GM19328 (cell line): ENCODE measurements around the gene PCDHGA7.
"Not testable (repeated sequence)": the region's sequence is repeated elsewhere in the genome, so short reads cannot be mapped to it uniquely, and the experiment has no call there.

Experiments
- ATAC-seq: cut with Tn5 transposase; IDR thresholded peaks from one replicate; pipeline ENCODE4 v1.9.1; 2021; ENCODE audit warnings: mild to moderate bottlenecking, moderate library complexity; ENCODE audit not compliant: unreplicated experiment

PCDHGA7 gene

GRCh38 chr5:141382469-141383294, at the start of gene PCDHGA7:
Gene PCDHGA7, plus strand, starts transcription at chr5:141382742. Its CDS starts 158 bp downstream, at chr5:141382900.
- ATAC-seq: no peak

GRCh38 chr5:141338538-141339306, 43.8 kb upstream of the PCDHGA7 start, which contains the start of gene PCDHGA2:
Gene PCDHGA2, plus strand, starts transcription at chr5:141338760.
- ATAC-seq: no peak

GRCh38 chr5:141340781-141341354, 41.7 kb upstream of the PCDHGA7 start:
- not testable (repeated sequence) for ATAC-seq

DNA sequence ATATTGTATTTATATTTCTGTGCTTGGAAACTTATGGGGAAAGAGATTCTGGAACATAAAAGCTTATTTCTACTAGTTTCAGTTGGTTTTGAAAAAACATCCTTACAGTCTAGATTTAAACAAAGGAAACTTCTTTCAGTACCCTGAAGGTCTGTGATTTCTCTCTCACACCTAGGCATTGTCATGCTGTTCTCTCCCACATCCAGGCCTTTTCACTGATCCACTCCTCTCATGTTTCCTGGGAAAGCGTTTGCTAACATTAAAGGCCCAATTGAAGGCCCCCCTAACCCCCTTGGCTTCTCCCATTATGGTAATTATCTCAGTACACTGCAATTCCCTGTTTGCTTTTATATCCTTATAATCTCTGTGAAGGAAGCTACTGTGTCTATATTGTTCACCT, 39.8 kb upstream of the PCDHGA7 start:
- ATAC-seq: no peak

- ATAC-seq: no peak
Observed at GRCh38 chr5:141343242-141343952, 39.1 kb upstream of the PCDHGA7 start, which contains the start of gene PCDHGA3. Gene PCDHGA3, plus strand, starts transcription at chr5:141343829. Its CDS starts 205 bp downstream, at chr5:141344034.

DNA sequence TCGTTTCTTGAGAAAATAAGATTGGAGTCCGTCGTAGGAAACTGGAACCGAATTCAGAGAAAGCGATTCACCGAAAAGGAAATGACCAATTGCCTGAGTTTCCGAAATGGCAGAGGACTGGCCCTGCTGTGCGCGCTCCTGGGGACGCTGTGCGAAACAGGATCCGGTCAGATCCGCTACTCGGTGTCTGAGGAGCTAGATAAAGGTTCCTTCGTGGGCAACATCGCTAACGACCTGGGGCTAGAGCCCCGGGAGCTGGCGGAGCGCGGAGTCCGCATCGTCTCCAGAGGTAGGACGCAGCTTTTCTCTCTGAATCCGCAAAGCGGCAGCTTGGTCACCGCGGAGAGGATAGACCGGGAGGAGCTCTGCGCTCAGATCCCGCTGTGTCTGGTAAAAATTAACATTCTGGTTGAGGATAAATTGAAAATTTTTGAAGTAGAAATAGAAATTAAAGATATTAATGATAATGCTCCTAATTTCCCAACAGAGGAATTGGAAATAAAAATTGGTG, 38.5 kb upstream of the PCDHGA7 start:
- no peak for ATAC-seq

GRCh38 chr5:141345327-141345726, 37.2 kb upstream of the PCDHGA7 start:
- no peak for ATAC-seq

DNA sequence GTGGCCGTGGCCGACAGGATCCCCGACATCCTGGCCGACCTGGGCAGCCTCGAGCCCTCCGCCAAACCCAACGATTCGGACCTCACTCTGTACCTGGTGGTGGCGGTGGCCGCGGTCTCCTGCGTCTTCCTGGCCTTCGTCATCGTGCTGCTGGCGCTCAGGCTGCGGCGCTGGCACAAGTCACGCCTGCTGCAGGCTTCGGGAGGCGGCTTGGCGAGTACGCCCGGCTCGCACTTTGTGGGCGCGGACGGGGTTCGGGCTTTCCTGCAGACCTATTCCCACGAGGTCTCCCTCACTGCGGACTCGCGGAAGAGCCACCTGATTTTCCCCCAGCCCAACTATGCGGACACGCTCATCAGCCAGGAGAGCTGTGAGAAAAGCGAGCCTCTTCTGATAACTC, 36.5 kb upstream of the PCDHGA7 start:
- not testable (repeated sequence) for ATAC-seq

GRCh38 chr5:141349917-141350619, 32.5 kb upstream of the PCDHGA7 start, which contains the start of gene PCDHGB1:
Gene PCDHGB1, plus strand, starts transcription at chr5:141350099. Its CDS starts 162 bp downstream, at chr5:141350261.
- ATAC-seq: no peak

DNA sequence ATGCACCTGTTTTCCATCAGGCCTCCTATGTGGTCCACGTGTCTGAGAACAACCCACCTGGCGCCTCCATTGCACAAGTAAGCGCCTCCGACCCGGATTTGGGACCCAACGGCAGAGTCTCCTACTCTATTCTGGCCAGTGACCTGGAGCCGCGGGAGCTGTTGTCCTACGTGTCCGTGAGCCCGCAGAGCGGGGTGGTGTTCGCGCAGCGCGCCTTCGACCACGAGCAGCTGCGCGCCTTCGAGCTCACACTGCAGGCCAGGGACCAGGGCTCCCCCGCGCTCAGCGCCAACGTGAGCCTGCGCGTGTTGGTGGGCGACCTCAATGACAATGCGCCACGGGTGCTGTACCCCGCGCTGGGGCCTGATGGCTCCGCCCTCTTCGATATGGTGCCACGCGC, 31.0 kb upstream of the PCDHGA7 start:
- ATAC-seq: no peak

DNA sequence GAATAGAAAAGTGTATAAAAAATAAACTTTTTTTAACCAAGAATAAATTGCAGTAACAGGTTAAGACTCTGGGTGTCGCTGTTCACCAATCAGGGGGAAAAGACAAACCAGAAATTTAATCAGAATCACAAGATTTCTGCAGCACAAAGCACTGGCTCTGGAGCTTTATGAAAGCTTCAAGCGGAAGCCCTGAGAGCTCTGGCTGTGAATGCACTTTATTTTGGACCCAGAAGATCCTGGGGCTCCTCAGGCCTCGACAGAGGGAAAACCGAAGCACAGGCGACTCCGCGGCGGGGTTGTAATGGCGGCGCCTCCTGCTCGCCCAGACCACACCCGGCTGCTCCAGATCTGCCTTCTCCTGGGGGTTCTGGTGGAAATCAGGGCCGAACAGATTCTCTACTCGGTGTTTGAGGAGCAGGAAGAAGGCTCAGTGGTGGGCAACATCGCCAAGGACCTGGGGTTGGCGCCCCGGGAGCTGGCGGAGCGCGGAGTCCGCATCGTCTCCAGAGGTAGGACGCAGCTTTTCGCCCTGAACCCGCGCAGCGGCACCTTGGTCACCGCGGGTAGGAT, 27.6 kb upstream of the PCDHGA7 start, which contains the start of gene PCDHGA4:
PCDHGA4 (plus strand) TSS at position 122 of the 570 bp plus-strand sequence; CDS start at position 209, 87 bp downstream.
- ATAC-seq: no peak

DNA sequence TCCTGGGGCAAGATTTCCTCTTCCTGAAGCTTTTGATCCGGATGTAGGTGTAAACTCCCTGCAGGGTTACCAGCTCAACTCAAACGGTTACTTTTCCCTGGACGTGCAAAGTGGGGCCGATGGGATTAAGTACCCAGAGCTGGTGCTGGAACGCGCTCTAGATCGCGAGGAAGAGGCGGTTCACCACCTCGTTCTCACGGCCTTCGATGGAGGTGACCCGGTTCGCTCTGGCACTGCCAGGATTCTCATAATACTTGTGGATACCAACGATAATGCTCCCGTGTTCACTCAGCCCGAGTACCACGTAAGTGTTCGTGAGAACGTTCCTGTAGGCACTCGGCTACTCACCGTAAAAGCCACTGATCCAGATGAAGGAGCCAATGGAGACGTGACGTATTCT, 26.9 kb upstream of the PCDHGA7 start:
- no peak for ATAC-seq

GRCh38 chr5:141356133-141356532, 26.4 kb upstream of the PCDHGA7 start:
- no peak for ATAC-seq

DNA sequence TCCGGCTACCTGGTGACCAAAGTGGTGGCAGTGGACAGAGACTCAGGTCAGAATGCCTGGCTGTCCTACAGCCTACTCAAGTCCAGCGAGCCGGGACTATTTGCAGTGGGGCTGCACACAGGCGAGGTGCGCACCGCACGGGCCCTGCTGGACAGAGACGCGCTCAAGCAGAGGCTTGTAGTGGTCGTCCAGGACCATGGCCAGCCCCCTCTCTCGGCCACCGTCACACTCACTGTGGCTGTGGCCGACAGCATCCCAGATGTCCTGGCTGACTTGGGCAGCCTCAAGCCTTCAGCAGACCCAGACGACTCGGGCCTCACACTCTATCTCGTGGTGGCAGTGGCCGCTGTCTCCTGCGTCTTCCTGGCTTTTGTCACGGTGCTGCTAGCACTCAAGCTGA, 25.6 kb upstream of the PCDHGA7 start:
- ATAC-seq: no peak

- no peak for ATAC-seq
Observed at GRCh38 chr5:141359790-141360426, 22.6 kb upstream of the PCDHGA7 start, which contains the start of gene PCDHGB2. Gene PCDHGB2, plus strand, starts transcription at chr5:141359994. Its CDS starts 142 bp downstream, at chr5:141360136.

DNA sequence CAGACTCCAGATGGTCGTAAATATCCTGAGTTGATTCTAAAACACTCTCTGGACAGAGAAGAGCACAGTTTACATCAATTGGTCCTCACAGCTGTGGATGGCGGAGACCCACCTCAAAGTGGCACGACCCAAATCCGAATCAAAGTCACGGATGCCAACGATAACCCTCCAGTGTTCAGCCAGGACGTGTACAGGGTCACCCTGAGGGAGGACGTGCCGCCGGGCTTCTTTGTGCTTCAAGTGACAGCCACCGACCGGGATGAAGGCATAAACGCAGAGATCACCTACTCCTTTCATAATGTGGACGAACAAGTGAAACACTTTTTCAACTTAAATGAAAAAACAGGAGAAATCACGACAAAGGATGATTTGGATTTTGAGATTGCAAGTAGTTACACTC, 21.9 kb upstream of the PCDHGA7 start:
- no peak for ATAC-seq

DNA sequence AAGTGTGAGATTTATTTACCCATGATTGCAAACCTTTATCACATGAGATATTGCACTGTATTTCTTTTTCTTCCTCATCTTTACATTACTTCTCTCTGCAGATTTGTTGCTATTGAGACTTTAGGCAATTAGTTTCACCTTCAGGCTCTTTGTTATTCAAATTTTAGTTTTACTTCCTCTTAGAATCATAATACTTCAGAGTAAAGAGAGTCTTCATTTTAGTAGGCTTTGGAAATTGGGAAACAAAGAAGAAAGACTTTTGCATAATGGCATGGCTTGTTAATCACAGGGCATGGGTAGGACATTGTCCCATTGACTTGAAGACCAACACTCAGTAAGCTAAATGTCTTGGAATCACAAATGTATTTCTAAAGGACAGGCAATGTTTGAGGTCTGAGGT, 19.8 kb upstream of the PCDHGA7 start:
- no peak for ATAC-seq

DNA sequence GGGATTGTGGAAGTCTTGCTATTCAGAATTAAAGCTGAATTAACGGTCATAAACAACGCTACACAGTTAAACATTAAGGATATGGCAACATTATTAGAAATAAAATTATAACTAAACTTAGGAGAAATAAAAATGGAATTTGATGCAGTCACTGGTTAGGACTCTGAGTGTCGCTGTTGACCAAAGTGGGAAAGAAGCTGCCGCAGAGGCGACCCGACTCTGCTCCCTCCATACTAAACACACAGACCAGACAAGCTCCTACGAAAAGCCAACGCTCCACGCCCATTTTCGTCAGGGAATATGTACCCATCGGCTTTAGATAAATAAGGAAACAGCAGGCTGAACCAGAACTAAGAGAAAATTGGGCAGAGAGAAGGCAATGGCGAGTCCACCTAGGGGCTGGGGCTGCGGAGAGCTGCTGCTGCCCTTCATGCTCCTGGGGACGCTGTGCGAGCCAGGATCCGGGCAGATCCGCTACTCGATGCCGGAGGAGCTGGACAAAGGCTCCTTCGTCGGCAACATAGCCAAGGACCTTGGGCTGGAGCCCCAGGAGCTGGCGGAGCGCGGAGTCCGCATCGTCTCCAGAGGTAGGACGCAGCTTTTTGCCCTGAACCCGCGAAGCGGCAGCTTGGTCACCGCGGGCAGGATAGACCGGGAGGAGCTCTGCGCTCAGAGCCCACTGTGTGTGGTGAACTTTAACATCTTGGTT, 18.4 kb upstream of the PCDHGA7 start, which contains the start of gene PCDHGA5:
PCDHGA5 (plus strand) TSS at position 211 of the 709 bp plus-strand sequence; CDS start at position 380, 169 bp downstream.
- ATAC-seq: no peak
